OCI-M2 (cell line): Measurements from ENCODE around the gene LAMC3.
"Not testable (repeated sequence)": the region's sequence is repeated elsewhere in the genome, so short reads cannot be mapped to it uniquely, and the experiment has no call there.

Experiments
- DNase-seq: peaks from one replicate; lab custom pipeline; 2025; ENCODE audit not compliant: unreplicated experiment; lab: John Stamatoyannopoulos, UW

The LAMC3 gene

DNA sequence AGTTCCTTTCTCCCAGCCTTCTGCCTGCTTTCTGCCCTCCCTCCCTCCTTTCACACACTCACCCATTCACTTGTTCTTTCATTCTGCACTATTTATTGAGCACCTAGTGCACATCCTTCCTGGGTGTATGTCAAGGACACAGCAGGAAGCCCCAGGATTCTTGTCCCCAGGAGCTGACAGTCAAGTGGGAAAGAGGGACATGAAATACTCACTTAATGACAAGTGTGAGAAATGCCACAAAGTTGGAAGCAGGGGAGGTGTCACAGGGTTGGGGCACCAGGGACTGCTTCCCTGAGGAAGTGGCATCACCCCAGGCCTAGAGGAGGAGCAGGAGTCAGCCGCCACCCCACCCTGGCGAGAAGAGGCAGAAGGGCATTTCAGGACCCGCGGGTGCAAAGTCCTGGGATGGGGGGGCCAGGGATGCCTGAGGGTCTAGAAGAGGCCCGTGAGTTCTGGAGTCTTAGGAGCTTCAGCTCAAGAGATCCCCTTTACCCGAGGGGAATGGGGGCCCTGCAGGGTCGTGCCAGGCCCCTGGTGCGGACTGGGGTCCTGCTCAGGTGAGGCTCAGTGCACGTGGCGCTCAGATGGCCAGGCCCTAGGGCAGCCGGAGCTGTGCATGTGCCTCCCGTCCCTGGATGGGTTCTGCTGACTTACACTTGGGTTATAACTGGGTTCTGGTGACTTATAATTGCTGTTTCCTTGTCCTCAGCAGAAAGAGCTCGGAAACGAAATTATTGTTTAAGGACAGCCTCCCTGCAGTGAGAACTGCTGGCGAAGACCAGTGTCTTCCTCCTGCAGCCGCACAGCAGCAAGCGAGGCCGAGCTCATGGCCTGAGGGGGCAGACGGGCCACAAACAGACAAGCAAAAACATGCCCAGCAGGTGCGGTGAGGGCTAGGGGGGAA, 16.9 kb upstream of the LAMC3 start:
- DNase-seq: no peak

DNA sequence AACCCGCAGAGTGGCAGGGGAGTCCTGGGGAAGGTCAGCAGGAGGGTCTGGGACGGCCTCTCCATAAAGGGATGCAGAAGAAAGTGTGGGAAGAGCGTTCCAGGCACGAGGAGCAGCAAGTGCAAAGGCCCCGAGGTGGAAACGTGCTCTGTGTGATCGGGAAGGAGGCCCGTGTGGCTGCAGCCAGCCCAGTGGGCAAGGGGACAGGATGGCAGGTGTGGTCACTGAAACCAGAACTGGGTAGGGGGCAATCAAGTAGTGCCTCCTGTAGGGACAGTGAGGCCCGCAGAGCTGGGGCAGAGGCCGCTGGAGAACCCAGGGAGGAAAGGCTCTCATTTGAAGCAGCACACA, 16.3 kb upstream of the LAMC3 start:
- no peak for DNase-seq

GRCh38 chr9:130993303-130994030, 15.5 kb upstream of the LAMC3 start:
- DNase-seq: no peak

DNA sequence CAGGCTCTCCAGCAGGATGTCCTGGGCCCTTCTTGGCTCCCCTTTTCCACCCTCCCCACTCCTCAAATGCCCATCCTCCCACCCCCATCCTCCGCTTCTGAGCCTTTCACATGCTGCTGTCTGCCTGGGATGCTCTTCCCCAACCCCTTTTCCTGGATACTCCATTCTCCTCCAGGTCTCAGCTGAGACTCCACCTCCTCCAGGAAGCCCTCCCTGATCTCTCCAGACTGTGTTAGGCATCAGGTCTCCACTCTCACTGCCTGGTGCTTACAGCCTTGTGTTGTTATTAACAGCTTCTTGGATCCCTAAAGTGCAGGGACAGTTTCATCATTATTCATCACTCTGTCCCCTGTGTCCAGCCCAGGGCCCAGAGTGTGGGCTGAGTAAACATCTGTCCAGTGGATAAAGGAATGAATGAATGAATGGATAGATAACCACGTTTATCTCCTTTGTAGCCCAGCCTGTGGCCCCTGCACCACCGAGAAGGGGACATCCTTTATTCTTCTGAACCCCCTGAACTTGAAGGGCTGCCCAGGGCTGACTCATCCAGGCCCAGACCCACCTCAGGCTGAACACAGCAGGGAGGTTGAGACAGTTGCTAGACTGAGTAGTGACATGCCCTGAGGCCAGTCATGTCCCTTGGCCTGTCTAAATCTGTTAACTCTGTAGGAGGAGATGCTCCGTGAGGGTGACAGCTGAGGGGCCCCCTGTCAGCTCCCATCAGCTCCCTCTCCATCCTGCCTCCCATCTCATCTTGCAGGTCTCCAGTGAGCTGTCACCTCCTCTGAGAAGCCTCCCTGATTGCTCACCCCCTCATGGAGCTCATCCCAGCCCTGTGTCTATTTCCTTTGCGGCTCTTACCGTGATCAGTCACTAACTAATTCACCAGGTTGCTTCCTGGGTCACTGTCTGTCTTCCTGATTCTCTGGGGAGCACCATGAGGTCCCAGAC, 14.6 kb upstream of the LAMC3 start:
- DNase-seq: no peak

GRCh38 chr9:130995086-130996011, 13.6 kb upstream of the LAMC3 start:
- DNase-seq: no peak

DNA sequence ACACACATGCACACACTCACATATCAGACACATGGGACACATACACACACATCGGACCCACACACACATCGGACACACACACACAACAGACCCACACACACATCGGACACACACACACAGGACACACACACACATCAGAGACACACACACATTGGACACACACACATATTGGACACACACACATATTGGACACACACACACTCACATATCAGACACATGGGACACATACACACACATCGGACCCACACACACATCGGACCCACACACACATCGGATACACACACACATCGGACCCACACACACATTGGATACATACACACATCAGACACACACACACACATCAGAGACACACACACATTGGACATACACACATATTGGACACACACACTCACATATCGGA, 12.8 kb upstream of the LAMC3 start:
- DNase-seq: no peak

DNA sequence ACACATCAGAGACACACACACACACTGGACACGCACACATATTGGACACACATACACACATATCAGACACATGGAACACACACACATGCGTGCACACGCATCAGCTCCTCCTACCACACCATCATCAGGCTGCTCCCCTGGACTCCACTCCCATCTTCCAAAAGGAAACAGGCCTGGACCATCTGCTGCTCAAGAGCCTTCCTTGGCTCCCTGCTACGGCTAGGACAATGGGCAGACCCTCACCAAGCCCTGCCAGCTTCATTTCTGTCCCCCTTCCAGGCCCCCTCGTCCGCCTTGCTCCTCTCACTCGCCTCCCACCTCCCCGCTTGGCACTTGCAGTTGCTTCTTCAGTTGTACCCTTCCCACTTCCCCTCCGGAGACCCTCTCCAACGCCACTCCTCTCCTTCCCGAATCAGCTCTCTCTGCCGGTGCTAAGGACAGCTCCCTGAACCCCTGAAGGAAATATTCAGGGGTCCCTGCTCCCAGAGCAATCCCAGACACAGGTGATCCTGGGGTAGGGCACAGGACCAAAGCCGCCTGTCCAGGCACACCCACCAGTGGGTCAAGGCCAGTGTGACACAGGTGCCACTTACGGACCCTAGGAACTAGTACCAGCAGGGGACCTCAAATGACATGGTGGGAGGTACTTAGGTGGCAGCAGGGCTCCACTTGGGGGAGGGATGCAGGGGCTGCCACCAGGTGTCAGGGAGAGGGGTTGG, 12.1 kb upstream of the LAMC3 start:
- no peak for DNase-seq

DNA sequence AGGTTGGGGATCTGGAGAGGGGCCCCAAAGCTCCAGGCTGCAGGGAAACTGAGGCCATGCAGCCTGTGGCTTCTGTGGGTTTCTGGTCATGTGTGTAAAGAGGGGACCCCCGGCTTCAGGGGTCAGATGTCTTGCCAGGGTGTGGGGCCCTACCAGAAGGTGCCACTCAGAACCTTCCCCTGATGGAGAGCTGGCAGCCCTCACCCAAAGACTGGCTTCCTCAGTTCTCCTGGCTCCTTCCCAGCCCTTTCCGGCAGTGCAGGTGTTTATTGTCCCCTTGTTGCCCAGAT, 11.6 kb upstream of the LAMC3 start:
- DNase-seq: no peak

- DNase-seq: no peak
Measured at GRCh38 chr9:130997925-130998596, 10.9 kb upstream of the LAMC3 start.

DNA sequence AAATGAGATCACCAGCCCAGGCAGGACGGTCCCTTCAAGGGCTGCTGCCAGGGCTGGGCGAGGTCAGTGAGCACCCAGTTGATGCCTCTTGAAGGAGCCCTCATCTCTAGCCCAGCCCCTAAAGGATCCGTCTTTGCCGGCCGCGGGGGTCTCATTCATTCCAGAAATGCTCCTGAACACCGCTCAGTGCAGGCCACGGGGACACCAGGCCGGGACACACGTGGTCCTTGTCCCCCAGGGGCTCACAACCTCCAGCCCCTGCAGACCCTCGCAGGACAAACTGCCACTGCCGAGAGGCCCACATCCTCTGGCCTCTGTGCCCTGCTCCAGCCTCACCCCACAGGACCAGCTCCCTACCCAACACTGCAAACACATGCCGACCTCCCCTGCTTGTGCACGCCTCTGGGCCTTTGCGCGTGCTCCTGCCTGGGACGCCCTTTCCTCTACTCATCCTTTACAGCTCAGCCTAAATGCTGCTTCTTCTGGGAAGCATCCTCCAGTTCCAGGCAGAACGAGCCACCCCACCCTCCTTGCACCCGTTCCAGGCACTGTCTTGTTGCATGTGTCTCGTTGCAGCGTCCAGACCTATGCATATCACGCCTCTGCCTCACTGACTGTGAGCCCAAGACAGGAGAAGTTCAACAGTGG, 10.3 kb upstream of the LAMC3 start:
- DNase-seq: no peak

GRCh38 chr9:130999245-130999623, 9.7 kb upstream of the LAMC3 start:
- no peak for DNase-seq

DNA sequence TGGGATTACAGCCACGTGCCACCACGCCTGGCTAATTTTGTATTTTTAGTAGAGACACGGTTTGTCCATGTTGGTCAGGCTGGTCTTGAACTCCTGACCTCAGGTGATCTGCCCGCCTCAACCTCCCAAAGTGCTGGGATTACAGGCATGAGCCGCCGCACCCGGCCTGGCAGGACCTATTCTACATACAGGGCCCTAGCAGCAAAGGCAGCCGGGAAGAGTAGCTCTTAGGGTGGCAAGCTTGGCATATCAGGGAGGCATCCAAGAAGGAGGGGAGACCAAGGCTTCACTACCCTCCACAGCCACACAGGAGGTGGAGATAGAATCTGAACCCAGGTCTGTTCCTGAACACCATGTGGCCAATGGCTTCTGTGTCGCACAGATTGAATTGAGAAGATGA, 8.4 kb upstream of the LAMC3 start:
- not testable (repeated sequence) for DNase-seq

- no peak for DNase-seq
Measured at GRCh38 chr9:131001021-131001420, 8.0 kb upstream of the LAMC3 start.

GRCh38 chr9:131001990-131002389, 7.0 kb upstream of the LAMC3 start:
- DNase-seq: no peak

DNA sequence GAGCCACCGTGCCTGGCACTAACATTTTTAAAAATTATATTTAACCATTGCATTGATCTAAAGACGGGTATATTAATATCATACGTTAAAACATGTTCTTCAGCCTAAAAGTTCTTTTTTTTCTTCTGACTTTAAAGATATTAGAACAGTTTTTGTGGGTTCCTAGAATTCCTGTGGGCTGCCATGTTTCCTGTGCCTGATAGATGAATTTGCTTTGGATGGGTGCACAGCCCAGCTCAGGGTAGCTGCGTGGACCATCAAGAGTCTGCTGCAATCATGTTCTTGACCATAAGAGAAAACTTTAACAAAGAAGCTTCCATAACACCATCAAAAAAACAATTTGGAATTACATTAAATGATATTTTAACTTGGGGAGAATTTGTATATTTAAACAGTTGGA, 2.4 kb upstream of the LAMC3 start:
- DNase-seq: no peak

DNA sequence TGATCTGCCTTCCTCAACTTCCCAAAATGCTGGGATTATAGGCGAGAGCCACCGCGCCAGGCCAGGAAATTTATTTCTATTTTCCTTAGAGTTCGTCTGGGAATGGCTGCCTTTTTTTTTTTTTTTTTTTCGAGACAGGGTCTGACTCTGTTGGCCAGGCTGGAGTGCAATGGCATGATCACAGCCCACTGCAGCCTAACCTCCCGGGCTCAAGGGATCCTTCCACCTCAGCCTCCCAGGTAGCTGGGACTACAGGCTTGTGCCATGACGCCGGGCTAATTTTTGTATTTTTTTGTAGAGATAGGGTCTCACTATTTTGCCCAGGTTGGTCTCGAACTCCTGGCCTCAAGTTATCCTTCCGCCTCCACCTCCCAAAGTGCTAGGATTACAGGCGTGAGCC, 888 bp upstream of the LAMC3 start:
- DNase-seq: no peak

- DNase-seq: no peak
Measured at GRCh38 chr9:131008563-131008908, 438 bp upstream of the LAMC3 start.

- DNase-seq: no peak
Measured at GRCh38 chr9:131010482-131011273, 1.7 kb downstream of the LAMC3 start.
